Measurements from ENCODE around the gene SERINC5. TPM values are rescaled to one million over a fixed set of nuclear protein-coding genes. Genes with fewer than 3 reads are reported as not detected.
"Not testable (repeated sequence)": the region's sequence is repeated elsewhere in the genome, so short reads cannot be mapped to it uniquely, and the experiment has no call there.

Gene SERINC5
- total RNA-seq, 3 donors from 2014 or later (not counting 1 experiment from before 2014, with no cell fraction given): 6.8 to 18.9 (median 14.5) TPM

DNA sequence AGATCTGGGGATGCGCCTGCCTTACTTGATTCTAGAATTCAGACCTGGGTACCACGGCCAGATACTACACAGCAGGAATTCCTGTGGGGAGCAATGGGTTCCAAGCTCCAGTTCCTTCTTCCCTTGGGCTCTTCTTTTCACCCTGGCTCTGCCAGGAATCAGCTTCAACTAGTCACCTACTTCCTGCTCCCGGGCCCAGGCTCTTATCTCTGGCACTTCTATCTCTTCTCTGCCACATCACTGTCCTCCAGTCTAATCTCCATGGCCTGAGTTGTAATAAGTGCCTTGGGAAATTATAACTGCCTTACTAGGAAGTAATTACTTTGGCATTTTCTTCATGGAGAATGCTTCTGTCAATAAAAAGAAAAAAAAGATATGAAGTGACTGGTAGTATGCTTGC lies 26.2 kb upstream of the SERINC5 start:
- no peaks in the 10 kb centered on the region for H3K36me3 Mint-ChIP-seq
- H3K27me3 Mint-ChIP-seq (ENCODE audit: low read depth in 2 of 2): no peaks in the 10 kb centered on the region
- H3K27ac Mint-ChIP-seq: no peak overlapping the region
- no peaks in the 10 kb centered on the region for H3K36me3 ChIP-seq (ENCODE audit: control insufficient read depth, insufficient read depth, low read length)
- WGBS (ENCODE audit: insufficient coverage): 83% methylated on average over 3 of the region's 3 CpGs
- H3K9me3 Mint-ChIP-seq: no peaks in the 10 kb centered on the region
- TF ChIP-seq, protein P1, sequence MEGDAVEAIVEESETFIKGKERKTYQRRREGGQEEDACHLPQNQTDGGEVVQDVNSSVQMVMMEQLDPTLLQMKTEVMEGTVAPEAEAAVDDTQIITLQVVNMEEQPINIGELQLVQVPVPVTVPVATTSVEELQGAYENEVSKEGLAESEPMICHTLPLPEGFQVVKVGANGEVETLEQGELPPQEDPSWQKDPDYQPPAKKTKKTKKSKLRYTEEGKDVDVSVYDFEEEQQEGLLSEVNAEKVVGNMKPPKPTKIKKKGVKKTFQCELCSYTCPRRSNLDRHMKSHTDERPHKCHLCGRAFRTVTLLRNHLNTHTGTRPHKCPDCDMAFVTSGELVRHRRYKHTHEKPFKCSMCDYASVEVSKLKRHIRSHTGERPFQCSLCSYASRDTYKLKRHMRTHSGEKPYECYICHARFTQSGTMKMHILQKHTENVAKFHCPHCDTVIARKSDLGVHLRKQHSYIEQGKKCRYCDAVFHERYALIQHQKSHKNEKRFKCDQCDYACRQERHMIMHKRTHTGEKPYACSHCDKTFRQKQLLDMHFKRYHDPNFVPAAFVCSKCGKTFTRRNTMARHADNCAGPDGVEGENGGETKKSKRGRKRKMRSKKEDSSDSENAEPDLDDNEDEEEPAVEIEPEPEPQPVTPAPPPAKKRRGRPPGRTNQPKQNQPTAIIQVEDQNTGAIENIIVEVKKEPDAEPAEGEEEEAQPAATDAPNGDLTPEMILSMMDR (IDR thresholded peaks at IDR 0.05): no peak
- no peaks in the 10 kb centered on the region for H3K27me3 ChIP-seq (ENCODE audit: control insufficient read depth, insufficient read depth, low read length)
- intact Hi-C loops (cut with micrococcal nuclease): no loop called here
- H3K27ac ChIP-seq (ENCODE audit: low read length): no peak overlapping the region
- H3K4me3 ChIP-seq (ENCODE audit: low read length): no peak overlapping the region
- H3K9me3 ChIP-seq (ENCODE audit: control insufficient read depth, insufficient read depth, low read length): no peaks in the 10 kb centered on the region
- ATAC-seq: no peak
- H3K4me1 Mint-ChIP-seq: peaks cover 0 to 6% of the 10 kb centered on the region in 2 donors
- no peak for DNase-seq
- no peaks in the 10 kb centered on the region for H3K4me1 ChIP-seq (ENCODE audit: control insufficient read depth, insufficient read depth, low read length)
- H3K4me3 Mint-ChIP-seq: no peak overlapping the region

DNA sequence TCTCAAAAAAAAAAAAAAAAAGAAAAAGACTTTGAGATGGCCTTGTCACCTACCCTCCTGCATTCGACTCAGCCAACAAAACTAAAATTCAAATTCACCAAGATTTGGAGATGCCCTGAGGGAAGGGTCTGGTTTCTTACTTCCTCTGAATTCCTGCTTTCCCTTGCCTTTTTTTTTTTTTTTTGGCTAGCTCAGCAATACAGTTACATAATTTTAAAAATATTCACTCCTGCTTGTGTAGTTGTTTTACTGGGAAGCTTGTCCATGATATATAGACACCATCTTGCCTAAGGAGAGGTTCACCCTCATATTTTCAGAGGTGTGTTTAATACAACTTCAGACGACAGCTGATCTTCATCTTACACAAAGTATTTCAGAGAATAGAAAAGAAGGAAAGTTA lies 21.3 kb upstream of the SERINC5 start:
- intact Hi-C loops (cut with micrococcal nuclease): no loop called here
- ATAC-seq: no peak
- Histone ChIP-seq H3K4me3 (ENCODE audit: low read length) (no peak overlapping the region), H3K4me1 (ENCODE audit: control insufficient read depth, insufficient read depth, low read length) (no peaks in the 10 kb centered on the region), H3K36me3 (ENCODE audit: control insufficient read depth, insufficient read depth, low read length) (no peaks in the 10 kb centered on the region), H3K27me3 (ENCODE audit: control insufficient read depth, insufficient read depth, low read length) (no peaks in the 10 kb centered on the region), H3K27ac (ENCODE audit: low read length) (no peak overlapping the region), H3K9me3 (ENCODE audit: control insufficient read depth, insufficient read depth, low read length) (no peaks in the 10 kb centered on the region)
- Mint-ChIP-seq H3K27me3 (ENCODE audit: low read depth in 2 of 2) (peaks cover 0 to 3% of the 10 kb centered on the region in 2 donors), H3K4me3 (no peak overlapping the region), H3K36me3 (no peaks in the 10 kb centered on the region), H3K9me3 (no peaks in the 10 kb centered on the region), H3K27ac (no peak overlapping the region), H3K4me1 (no peaks in the 10 kb centered on the region)
- DNase-seq: no peak
- no CpG with 5 or more reads among the region's 2 CpGs for WGBS (ENCODE audit: insufficient coverage)
- TF ChIP-seq, protein P1 (IDR thresholded peaks at IDR 0.05): no peak

DNA sequence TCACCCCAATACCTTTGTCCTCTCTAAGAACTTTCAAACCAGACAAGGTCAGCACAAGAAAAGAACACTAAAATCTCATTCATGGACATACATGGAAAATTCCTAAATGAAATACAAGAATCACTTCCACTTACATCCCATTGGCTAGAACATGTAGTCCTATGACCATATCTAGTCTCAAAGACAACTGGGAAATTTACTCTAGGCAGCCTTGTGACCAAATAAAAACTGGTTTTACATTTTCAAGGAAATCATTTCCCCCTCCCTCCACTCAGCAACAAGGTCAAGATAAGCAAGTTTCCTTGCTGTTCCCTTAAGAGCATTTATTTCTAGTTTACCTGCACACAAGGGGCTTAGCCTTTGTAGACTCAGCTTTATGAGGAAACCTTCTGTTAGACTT lies 20.3 kb upstream of the SERINC5 start:
- TF ChIP-seq, protein P1 (IDR thresholded peaks at IDR 0.05): no peak
- Mint-ChIP-seq H3K36me3 (no peaks in the 10 kb centered on the region), H3K4me1 (no peaks in the 10 kb centered on the region), H3K27ac (no peak overlapping the region), H3K27me3 (ENCODE audit: low read depth in 2 of 2) (peaks cover 0 to 3% of the 10 kb centered on the region in 2 donors), H3K4me3 (no peak overlapping the region), H3K9me3 (no peaks in the 10 kb centered on the region)
- ATAC-seq (no peak), DNase-seq (no peak)
- no peak overlapping the region for H3K4me3 ChIP-seq (ENCODE audit: low read length)
- H3K4me1 ChIP-seq (ENCODE audit: control insufficient read depth, insufficient read depth, low read length): no peaks in the 10 kb centered on the region
- no peaks in the 10 kb centered on the region for H3K36me3 ChIP-seq (ENCODE audit: control insufficient read depth, insufficient read depth, low read length)
- intact Hi-C loops (cut with micrococcal nuclease): no loop called here
- no peaks in the 10 kb centered on the region for H3K27me3 ChIP-seq (ENCODE audit: control insufficient read depth, insufficient read depth, low read length)
- H3K9me3 ChIP-seq (ENCODE audit: control insufficient read depth, insufficient read depth, low read length): no peaks in the 10 kb centered on the region
- H3K27ac ChIP-seq (ENCODE audit: low read length): no peak overlapping the region

DNA sequence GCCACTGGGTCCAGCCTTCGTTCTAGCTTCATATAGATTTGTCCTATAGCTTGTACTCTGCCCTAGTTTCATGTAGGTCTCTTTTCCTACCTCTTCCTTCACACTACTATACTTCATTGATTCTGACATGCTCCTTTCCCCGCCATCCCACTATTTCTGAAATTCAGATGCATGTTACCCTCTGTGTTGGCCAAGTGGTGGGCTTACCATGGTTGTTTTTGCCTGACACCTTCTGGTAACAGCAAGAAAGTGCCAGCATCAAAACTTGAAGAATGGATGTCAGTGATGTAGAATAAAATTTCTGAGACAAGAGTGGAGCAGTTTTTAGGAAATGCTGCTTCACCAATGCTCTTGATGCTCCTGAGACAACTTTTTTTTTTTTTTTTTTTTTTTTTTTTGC lies 19.5 kb upstream of the SERINC5 start:
- H3K27ac ChIP-seq (ENCODE audit: low read length): no peak overlapping the region
- intact Hi-C loops (cut with micrococcal nuclease): no loop called here
- Mint-ChIP-seq H3K36me3 (no peaks in the 10 kb centered on the region), H3K27ac (no peak overlapping the region), H3K27me3 (ENCODE audit: low read depth in 2 of 2) (peaks cover 0 to 3% of the 10 kb centered on the region in 2 donors), H3K9me3 (no peaks in the 10 kb centered on the region), H3K4me3 (no peak overlapping the region), H3K4me1 (no peaks in the 10 kb centered on the region)
- no peaks in the 10 kb centered on the region for H3K9me3 ChIP-seq (ENCODE audit: control insufficient read depth, insufficient read depth, low read length)
- no peaks in the 10 kb centered on the region for H3K27me3 ChIP-seq (ENCODE audit: control insufficient read depth, insufficient read depth, low read length)
- no peaks in the 10 kb centered on the region for H3K36me3 ChIP-seq (ENCODE audit: control insufficient read depth, insufficient read depth, low read length)
- 70% methylated on average over 2 of the region's 2 CpGs for WGBS (ENCODE audit: insufficient coverage)
- H3K4me1 ChIP-seq (ENCODE audit: control insufficient read depth, insufficient read depth, low read length): no peaks in the 10 kb centered on the region
- ATAC-seq: no peak
- peak in 1 of 2 donors; percentile 66 for DNase-seq
- no peak overlapping the region for H3K4me3 ChIP-seq (ENCODE audit: low read length)
- TF ChIP-seq, protein P1 (IDR thresholded peaks at IDR 0.05): no peak

DNA sequence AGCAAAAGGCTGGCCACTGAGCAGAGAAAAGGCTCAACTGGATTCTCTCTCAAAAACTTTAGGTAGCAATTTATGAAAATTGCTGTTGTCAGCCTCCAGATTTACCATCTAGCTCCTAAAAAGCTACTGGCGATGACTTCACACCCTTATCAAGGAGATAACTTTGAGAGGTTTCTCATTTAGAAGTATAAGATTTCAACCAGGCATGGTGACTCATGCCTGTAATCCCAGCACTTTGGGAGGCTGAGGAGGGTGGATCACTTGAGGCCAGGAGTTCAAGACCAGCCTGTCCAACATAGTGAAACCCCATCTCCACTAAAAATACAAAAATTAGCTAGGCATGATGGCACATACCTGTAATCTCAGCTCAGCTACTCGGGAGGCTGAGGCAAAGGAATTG lies 14.7 kb upstream of the SERINC5 start:
- H3K4me1 Mint-ChIP-seq; H3K36me3 Mint-ChIP-seq; H3K9me3 ChIP-seq (ENCODE audit: control insufficient read depth, insufficient read depth, low read length); H3K9me3 Mint-ChIP-seq; H3K27me3 Mint-ChIP-seq (ENCODE audit: low read depth in 2 of 2); H3K27ac Mint-ChIP-seq; H3K4me3 Mint-ChIP-seq; H3K27ac ChIP-seq (ENCODE audit: low read length); intact Hi-C loops (cut with micrococcal nuclease); H3K4me1 ChIP-seq (ENCODE audit: control insufficient read depth, insufficient read depth, low read length); H3K36me3 ChIP-seq (ENCODE audit: control insufficient read depth, insufficient read depth, low read length); H3K27me3 ChIP-seq (ENCODE audit: control insufficient read depth, insufficient read depth, low read length); ATAC-seq; H3K4me3 ChIP-seq (ENCODE audit: low read length): not testable (repeated sequence)
- WGBS (ENCODE audit: insufficient coverage): 97% methylated on average over 2 of the region's 2 CpGs
- peak in 1 of 2 donors; percentile 35 for DNase-seq
